CD4-positive, alpha-beta T cell treated with Interleukin-1 beta for 1 hour (primary cell): ENCODE results near the gene AK5.

ENCODE experiments used
- DNase-seq, 2 donors: peaks; one replicate each; pipeline ENCODE4 v3.0.0-alpha.2; 2020 to 2022

The AK5 gene

GRCh38 chr1:77288275-77288674 is 6.5 kb downstream of the AK5 start:
- DNase-seq, result no peak

DNA sequence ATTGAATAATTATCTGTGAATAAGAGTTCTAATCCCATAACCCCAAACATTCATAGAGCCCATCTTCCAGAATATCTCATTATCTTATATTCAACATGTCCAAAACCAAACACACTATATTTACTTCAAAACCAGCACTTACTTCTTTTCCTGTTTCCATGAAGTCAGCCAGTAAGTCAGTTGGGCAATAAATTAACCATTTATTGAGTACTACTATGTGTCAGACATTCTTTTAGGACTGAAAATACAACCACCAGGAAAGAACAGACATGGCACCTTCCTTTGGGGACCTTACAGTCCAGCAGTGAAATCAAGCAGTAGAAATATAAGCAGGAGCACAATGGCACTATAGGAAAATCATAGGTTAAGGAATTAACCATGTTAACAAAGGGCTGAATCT is 8.8 kb downstream of the AK5 start:
- no peak for DNase-seq

GRCh38 chr1:77292551-77292950 is 10.7 kb downstream of the AK5 start:
- no peak for DNase-seq

GRCh38 chr1:77300566-77300965 is 18.7 kb downstream of the AK5 start:
- no peak for DNase-seq

- no peak for DNase-seq
These were observed 21.6 kb downstream of the AK5 start for GRCh38 chr1:77303387-77303786.

GRCh38 chr1:77308889-77309621 is 27.2 kb downstream of the AK5 start:
- no peak for DNase-seq

GRCh38 chr1:77310924-77311323 is 29.1 kb downstream of the AK5 start:
- no peak for DNase-seq

GRCh38 chr1:77312364-77312763 is 30.5 kb downstream of the AK5 start:
- peak in 1 of 2 donors; percentile 22 for DNase-seq

- DNase-seq, result peak; percentile 12 to 27
These were observed 31.7 kb downstream of the AK5 start for GRCh38 chr1:77313491-77313890.

DNA sequence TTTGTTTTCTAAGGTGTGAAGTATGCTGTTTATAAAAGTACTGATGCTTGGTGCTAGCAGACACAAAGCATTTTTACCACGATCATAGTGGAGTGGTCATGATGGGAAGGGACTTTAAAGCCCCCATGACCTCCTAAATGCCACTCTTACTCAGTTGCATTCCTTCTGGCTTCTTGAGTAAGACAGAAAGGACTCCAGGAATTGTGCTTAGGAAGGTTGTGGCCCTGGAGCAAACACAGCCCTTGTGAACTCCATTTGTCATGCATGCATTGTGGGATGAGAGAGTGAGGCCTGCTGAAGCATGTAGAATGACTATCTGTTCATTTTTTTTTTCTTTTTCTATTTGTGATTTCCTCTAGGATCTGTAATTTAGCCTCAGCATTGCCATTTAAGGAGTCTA is 34.2 kb downstream of the AK5 start:
- DNase-seq, result no peak

DNA sequence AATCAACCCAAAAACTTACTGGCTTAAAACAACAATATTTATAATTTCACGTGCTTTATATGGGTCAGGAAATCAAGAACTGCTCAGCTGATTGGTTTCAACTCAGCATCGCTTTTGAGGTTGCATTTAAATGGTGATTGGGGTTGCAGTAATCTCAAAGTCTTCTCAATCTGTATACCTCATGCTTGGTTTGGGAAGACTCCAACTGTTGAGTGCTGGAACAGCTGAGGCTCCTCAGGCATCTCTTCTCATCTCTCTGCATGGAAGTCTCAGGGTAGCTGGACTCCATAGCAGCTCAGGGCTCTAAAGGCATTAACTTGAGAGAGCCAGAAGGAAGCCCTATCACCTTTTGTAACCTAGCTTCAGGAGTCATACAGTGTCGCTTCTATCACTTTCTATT is 35.1 kb downstream of the AK5 start:
- DNase-seq, result no peak

GRCh38 chr1:77319036-77319705 is 37.4 kb downstream of the AK5 start:
- no peak for DNase-seq

DNA sequence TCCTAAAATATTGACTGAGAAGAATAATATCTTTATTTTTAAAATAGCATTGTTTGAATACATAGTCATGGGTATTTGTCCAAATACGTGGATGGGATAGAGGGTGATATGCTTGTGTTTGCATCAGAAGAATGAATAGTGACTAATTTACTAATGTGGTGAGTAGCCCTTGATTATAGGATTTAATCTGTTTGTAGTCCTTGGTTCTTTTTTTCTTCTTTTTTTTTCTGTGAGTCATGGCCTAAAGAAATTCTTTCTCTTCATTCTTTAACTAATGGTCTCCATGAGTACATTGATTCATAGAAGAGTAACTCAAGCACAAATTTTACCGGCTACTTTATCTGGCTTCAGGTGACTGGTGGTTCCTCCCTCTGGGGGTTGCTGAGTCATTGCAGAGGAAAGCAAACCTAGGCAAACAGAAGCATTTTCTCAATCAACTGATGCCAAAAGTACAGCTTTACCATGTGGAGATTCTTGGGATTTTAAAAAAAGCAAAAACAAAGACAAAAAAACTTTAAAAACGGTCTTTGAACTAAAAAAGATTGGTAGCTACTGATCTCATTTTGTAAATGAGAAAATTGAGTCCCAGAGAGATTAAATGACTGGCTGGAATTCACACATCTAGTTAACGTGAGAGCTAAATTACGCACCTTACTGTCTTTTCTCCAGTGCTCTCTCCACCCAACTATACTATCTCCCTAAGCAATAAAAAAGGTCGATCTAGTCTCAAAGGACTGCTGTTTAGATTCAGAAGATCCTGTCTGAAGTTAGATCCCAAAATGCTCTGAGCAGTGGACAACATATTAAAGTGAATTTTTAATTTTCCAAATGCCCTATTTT is 40.5 kb downstream of the AK5 start:
- no peak for DNase-seq

DNA sequence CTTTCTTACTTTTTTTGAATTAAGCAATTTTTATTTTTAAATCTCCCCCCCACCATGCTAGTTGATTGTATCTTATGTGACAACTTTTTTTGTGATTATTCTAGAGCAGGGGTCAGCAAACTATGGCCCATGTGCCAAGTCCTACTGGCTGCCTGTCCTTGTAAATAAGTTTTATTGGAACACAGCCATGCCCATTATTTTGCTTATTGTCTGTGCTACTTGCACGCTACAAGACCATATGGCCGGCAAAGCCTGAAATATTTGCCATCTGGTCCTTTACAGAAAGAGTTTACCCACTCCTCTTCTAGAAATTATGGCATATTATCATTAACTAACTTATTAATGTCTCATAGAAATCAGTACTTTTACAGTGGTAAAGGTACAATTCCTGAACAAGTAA is 51.7 kb downstream of the AK5 start:
- no peak for DNase-seq

- no peak for DNase-seq
These were observed 54.9 kb downstream of the AK5 start for GRCh38 chr1:77336729-77337128.

DNA sequence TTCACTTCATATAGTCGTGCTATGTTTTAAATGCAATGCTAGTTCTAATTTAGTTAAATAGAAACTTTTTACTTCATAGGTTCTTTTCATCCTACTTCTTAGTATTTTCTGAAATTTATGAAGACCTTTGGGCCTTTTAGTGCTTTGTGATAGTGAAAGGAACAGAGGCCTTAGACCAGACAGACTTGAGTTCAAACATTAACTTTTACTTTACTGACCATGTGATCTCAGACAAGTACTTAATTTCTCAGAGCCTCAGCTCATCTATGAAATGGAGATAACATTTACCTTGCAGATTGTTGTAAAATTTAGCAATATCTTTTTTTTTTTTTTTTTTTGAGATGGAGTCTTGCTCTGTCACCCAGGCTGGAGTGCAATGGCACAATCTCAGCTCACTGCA is 57.5 kb downstream of the AK5 start:
- DNase-seq, result no peak

GRCh38 chr1:77341195-77341594 is 59.4 kb downstream of the AK5 start:
- no peak for DNase-seq

- no peak for DNase-seq
These were observed 60.9 kb downstream of the AK5 start for GRCh38 chr1:77342745-77343144.

DNA sequence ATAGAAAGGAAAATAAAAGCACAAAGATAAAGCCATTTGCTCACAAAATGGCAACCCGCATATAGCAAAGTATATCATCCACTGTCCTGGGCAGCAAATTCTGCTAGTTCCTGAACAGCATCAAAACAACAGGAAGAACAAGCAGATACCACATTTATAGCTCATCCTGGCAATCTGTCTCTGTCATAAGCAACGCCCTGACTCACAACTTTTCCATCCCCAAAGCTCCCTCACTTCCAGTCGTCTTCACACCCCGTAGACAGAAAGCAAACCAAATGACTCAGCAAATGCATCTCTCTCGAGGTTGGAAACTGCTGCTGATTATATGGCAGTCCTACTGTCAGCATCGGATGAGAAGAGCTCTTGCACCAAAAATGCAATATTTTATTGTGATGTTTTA is 65.8 kb downstream of the AK5 start:
- DNase-seq, result no peak

DNA sequence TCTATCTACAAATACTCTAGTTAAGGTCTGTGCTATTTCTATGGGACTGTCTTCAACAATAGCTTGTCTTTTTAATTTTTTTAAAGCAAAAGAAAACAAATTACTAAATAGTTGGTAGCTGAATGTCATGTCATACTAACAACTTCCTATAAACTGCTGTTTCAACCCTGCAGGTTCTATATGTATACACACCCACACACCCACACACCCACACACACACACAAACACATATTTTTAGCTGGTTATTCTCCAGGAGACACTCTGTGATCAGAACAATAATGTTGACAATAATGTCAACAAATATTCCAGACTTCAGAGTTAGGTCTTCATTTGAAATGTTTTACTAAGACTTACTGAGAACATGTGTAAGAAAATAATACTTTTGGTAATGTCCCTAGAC is 66.7 kb downstream of the AK5 start:
- DNase-seq, result no peak

- DNase-seq, result no peak
These were observed 67.5 kb downstream of the AK5 start for GRCh38 chr1:77349275-77349674.

- no peak for DNase-seq
These were observed 68.4 kb downstream of the AK5 start for GRCh38 chr1:77350012-77350770.

DNA sequence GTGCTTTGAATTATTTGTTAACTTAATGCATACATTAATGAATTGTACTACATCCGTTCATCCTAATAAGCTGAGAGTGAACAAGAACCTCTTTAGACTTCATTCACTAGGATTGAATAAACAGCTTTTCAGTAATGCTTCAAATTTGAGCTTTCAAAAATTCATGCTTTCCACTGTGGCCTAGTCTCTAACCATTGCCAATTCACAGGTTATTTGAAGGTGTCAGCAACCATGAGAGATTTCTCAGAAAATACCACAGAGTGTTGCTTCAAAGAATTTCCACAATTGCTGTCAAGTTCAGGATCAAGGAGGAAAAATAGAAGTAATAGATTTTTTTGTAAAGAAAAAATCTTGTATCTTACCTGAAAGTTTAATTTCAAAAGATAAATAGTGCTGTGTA is 72.7 kb downstream of the AK5 start:
- DNase-seq, result no peak
